GM23248 (cell line): ENCODE results near the gene MRPL49. TPM values are rescaled to one million over a fixed set of nuclear protein-coding genes. Genes with fewer than 3 reads are reported as not detected.

Experiments
- DNase-seq: peaks from one replicate; pipeline ENCODE4 v3.0.0-alpha.2; 2015
- H2AFZ ChIP-seq: fragments of 200-600 bp; sonication (generic); 2 replicates; pipeline ENCODE4 v1.6.1; 2016; ENCODE audit warnings: antibody characterized with exemption
- H3F3A ChIP-seq: fragments of 200-600 bp; sonication (generic); 2 replicates; pipeline ENCODE4 v1.6.1; 2016; ENCODE audit warnings: mild to moderate bottlenecking, antibody characterized with exemption, mixed run types; ENCODE audit not compliant: insufficient read depth
- H3K27ac ChIP-seq: fragments of 200-600 bp; sonication (generic); 2 replicates; pipeline ENCODE4 v1.5.1; 2016; ENCODE audit warnings: mild to moderate bottlenecking
- H3K27me3 ChIP-seq: fragments of 200-600 bp; sonication (generic); replicated peaks from 2 replicates; pipeline ENCODE4 v1.6.1; 2016; ENCODE audit warnings: mild to moderate bottlenecking; ENCODE audit not compliant: insufficient read depth
- H3K36me3 ChIP-seq: fragments of 200-600 bp; sonication (generic); 2 replicates; pipeline ENCODE4 v1.6.1; 2016; ENCODE audit warnings: low read depth, mild to moderate bottlenecking
- H3K4me1 ChIP-seq: fragments of 200-600 bp; sonication (generic); 2 replicates; pipeline ENCODE4 v1.6.1; 2016; ENCODE audit warnings: mild to moderate bottlenecking; ENCODE audit not compliant: insufficient read depth
- H3K4me2 ChIP-seq: fragments of 200-600 bp; sonication (generic); one replicate; pipeline ENCODE4 v1.6.1; 2016; ENCODE audit warnings: mild to moderate bottlenecking; ENCODE audit not compliant: unreplicated experiment
- H3K4me3 ChIP-seq: fragments of 200-600 bp; sonication (generic); 2 replicates; pipeline ENCODE4 v1.5.1; 2016; ENCODE audit warnings: mild to moderate bottlenecking
- H3K79me2 ChIP-seq: fragments of 200-600 bp; sonication (generic); 2 replicates; pipeline ENCODE4 v1.6.1; 2016; ENCODE audit warnings: mild to moderate bottlenecking; ENCODE audit not compliant: insufficient read depth
- H3K9ac ChIP-seq: fragments of 200-600 bp; sonication (generic); 2 replicates; pipeline ENCODE4 v1.6.1; 2016; ENCODE audit warnings: mild to moderate bottlenecking
- H3K9me2 ChIP-seq: fragments of 200-600 bp; sonication (generic); 2 replicates; pipeline ENCODE4 v1.6.1; 2016; ENCODE audit warnings: mixed run types, mild to moderate bottlenecking, moderate library complexity; ENCODE audit not compliant: insufficient read depth
- H3K9me3 ChIP-seq: fragments of 200-600 bp; sonication (generic); one replicate; pipeline ENCODE4 v1.6.1; 2017; ENCODE audit warnings: low read depth
- H4K20me1 ChIP-seq: fragments of 200-600 bp; sonication (generic); 2 replicates; pipeline ENCODE4 v1.6.0; 2016; ENCODE audit not compliant: insufficient read depth
- EZH2 ChIP-seq: fragments of 200-600 bp; sonication (generic); IDR thresholded peaks from 2 replicates; pipeline ENCODE4 v1.6.1; 2018; ENCODE audit warnings: antibody characterized with exemption, mild to moderate bottlenecking; ENCODE audit not compliant: insufficient read depth, poor library complexity, severe bottlenecking
- EZH2phosphoT487 ChIP-seq: fragments of 200-600 bp; sonication (generic); IDR thresholded peaks from 2 replicates; pipeline ENCODE4 v1.6.1; 2018; ENCODE audit warnings: antibody characterized with exemption, moderate library complexity, mild to moderate bottlenecking, low read depth; ENCODE audit not compliant: insufficient read depth
- WGBS, 2 experiments: methylation state at CpG; one replicate each; pipeline ENCODE4 v1.1.6; 2015 to 2017; ENCODE audit warnings: low lambda C conversion rate in 2 of 2, low coverage in 1 of 2; ENCODE audit errors: missing lambda C conversion rate in 2 of 2; 5-methylcytosine and 5-hydroxymethylcytosine counted together
- in situ Hi-C: fragments of 300-500 bp; cut with MboI; formaldehyde crosslinking; loops from 2 replicates; pipeline ENCODE4 v1.15.0; 2020
- polyA plus RNA-seq: library from polyadenylated mRNA; unstranded; fragments of >200 nt; fragmentation: Nextera tagmentation; extraction: Ambion mirVana; gene quantifications from 2 replicates; pipeline ENCODE4 v1.2.1, GENCODE V29; 2016
- total RNA-seq: library from RNA; depleted of rRNA; stranded (reverse); fragments of >200 nt; shearing (Covaris generic); gene quantifications from 2 replicates; pipeline ENCODE4 v1.2.3, GENCODE V29; 2014

MRPL49 gene
- total and polyA plus RNA-seq, 2 experiments from 2014 or later: 53.3 to 78.4 TPM

- no peak overlapping the region for H3K4me2 ChIP-seq
- no peak overlapping the region for H3K27ac ChIP-seq
- in situ Hi-C loops: no loop called here
- H3K36me3 ChIP-seq: peaks cover 20% of the 10 kb centered on the region; the same call in 1 of the 2 replicates
- no peak overlapping the region for H2AFZ ChIP-seq
- H3K9ac ChIP-seq: peak overlapping the region; percentile 21; the same call in 1 of the 2 replicates
- peaks cover 43% of the 10 kb centered on the region for H3K79me2 ChIP-seq
- H3K9me3 ChIP-seq: no peaks in the 10 kb centered on the region
- 75 to 81% methylated on average over 11 to 13 of the region's 13 CpGs for WGBS, 2 experiments
- peaks cover 8% of the 10 kb centered on the region for H3K4me1 ChIP-seq
- H3K4me3 ChIP-seq: no peak overlapping the region
- peaks cover 11% of the 10 kb centered on the region for H3F3A ChIP-seq
- no peaks in the 10 kb centered on the region for H3K27me3 ChIP-seq
- TF ChIP-seq EZH2phosphoT487 (no peak), EZH2 (no peak)
- DNase-seq: no peak
- H4K20me1 ChIP-seq: no peaks in the 10 kb centered on the region
- no peaks in the 10 kb centered on the region for H3K9me2 ChIP-seq
Observed at GRCh38 chr11:65129649-65130441, 7.7 kb downstream of the MRPL49 start.

- H3K4me3 ChIP-seq: no peak overlapping the region
- TF ChIP-seq EZH2 (no peak), EZH2phosphoT487 (no peak)
- H3K36me3 ChIP-seq: peaks cover 18% of the 10 kb centered on the region; the same call in 1 of the 2 replicates
- no peaks in the 10 kb centered on the region for H3K27me3 ChIP-seq
- H3K79me2 ChIP-seq: peaks cover 37% of the 10 kb centered on the region
- H3K27ac ChIP-seq: no peak overlapping the region
- no peak overlapping the region for H3K4me2 ChIP-seq
- no peak for DNase-seq
- no peaks in the 10 kb centered on the region for H4K20me1 ChIP-seq
- 83 to 87% methylated on average over 15 to 19 of the region's 19 CpGs for WGBS, 2 experiments
- H3F3A ChIP-seq: peaks cover 11% of the 10 kb centered on the region
- peaks cover 8% of the 10 kb centered on the region for H3K4me1 ChIP-seq
- no peaks in the 10 kb centered on the region for H3K9me3 ChIP-seq
- H3K9me2 ChIP-seq: no peaks in the 10 kb centered on the region
- H3K9ac ChIP-seq: no peak overlapping the region
- H2AFZ ChIP-seq: no peak overlapping the region
- in situ Hi-C loops: no loop called here
Observed at GRCh38 chr11:65130631-65131416, 8.7 kb downstream of the MRPL49 start.

GRCh38 chr11:65131417-65131776 lies 9.3 kb downstream of the MRPL49 start:
- Histone ChIP-seq H3K4me3 (no peak overlapping the region), H4K20me1 (no peaks in the 10 kb centered on the region), H3K9ac (no peak overlapping the region), H3K36me3 (peaks cover 13% of the 10 kb centered on the region; the same call in 1 of the 2 replicates), H3K79me2 (peaks cover 37% of the 10 kb centered on the region), H3K9me3 (no peaks in the 10 kb centered on the region), H3K4me1 (peaks cover 8% of the 10 kb centered on the region), H3K27me3 (no peaks in the 10 kb centered on the region), H2AFZ (no peak overlapping the region), H3K4me2 (no peak overlapping the region), H3K9me2 (no peaks in the 10 kb centered on the region), H3F3A (peaks cover 11% of the 10 kb centered on the region), H3K27ac (no peak overlapping the region)
- in situ Hi-C loops: no loop called here
- DNase-seq: no peak
- no peak for TF ChIP-seq EZH2
- TF ChIP-seq EZH2phosphoT487: no peak
- 71 to 76% methylated on average over 3 of the region's 3 CpGs for WGBS, 2 experiments

GRCh38 chr11:65131895-65132237 lies 9.7 kb downstream of the MRPL49 start:
- DNase-seq: no peak
- whole genome bisulfite sequencing, 2 experiments: 59 to 66% methylated on average over 6 of the region's 6 CpGs
- TF ChIP-seq EZH2phosphoT487: no peak
- TF ChIP-seq EZH2: no peak
- Histone ChIP-seq H3K27ac (no peak overlapping the region), H3K79me2 (peaks cover 37% of the 10 kb centered on the region), H4K20me1 (no peaks in the 10 kb centered on the region), H3K9ac (0 out of 2 replicates have a peak overlapping the region, but pooled peaks have one; percentile 98), H3K4me3 (no peak overlapping the region), H3K27me3 (no peaks in the 10 kb centered on the region), H3F3A (peaks cover 9% of the 10 kb centered on the region), H2AFZ (no peak overlapping the region), H3K4me2 (no peak overlapping the region), H3K9me3 (no peaks in the 10 kb centered on the region), H3K4me1 (peaks cover 8% of the 10 kb centered on the region), H3K36me3 (peaks cover 8% of the 10 kb centered on the region; the same call in 1 of the 2 replicates), H3K9me2 (no peaks in the 10 kb centered on the region)
- in situ Hi-C loops: no loop called here
